GM12801 (cell line): ENCODE measurements around the gene CRYGD.

Source experiments
- CTCF ChIP-seq: IDR thresholded peaks from one replicate; pipeline ENCODE4 v1.5.1; 2011; ENCODE audit warnings: control low read depth; ENCODE audit not compliant: insufficient read length; ENCODE audit errors: extremely low read depth

CRYGD gene

DNA sequence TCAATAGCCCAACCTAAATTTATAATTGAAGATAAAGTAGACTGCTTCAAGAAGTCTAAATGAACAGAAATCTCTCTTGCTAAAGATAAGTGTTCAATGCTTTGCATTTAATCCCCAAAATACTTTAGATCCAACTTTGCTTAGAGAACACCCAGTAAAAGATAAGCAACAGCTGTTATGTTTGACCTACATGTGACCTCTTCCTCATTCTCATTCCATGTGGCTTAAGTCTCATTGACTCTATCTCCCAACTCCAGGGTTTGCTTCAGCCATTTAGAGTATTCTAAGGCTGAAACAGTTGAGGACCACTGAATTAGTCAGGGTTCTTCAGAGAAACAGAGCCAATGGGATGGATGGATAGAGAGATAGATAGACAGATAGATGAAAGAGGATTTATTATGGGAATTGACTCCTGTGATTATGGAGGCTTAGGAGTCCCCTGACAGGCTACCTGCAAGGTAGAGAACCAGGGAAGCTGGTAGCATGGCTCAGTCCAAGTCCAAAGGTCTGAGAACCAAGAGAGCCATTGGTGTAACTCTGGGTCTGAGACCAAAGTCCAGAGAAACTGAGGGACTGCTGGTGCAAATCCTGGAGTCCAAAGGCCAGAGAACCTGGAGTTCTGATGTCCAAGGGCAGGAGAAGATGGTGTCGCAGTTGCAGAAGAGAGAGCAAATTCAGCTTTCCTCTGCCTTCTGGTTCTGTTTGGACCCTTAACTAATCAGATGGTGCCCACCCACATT lies 32.1 kb downstream of the CRYGD start:
- TF ChIP-seq CTCF: no peak

GRCh38 chr2:208090420-208090819 lies 33.9 kb downstream of the CRYGD start:
- TF ChIP-seq CTCF: no peak

DNA sequence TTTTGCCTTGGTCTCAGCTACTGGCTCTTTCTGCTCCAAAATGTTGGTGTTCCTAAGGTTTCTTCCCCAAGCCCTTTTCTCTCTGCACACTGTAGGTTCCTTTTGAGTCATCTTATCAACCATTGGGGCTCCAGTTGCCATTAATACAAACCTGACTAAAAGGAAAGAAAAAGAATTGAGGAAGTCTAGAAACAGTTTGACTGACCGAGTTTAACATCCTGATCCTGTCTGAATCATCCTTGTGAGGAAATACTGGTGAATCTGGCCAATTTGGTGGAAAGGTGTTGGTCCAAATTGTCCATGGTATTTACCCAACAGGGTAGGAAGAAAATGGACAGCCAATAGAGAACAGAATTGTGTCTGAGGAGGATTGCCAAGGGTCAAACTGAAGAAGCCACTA lies 38.3 kb downstream of the CRYGD start:
- no peak for TF ChIP-seq CTCF

DNA sequence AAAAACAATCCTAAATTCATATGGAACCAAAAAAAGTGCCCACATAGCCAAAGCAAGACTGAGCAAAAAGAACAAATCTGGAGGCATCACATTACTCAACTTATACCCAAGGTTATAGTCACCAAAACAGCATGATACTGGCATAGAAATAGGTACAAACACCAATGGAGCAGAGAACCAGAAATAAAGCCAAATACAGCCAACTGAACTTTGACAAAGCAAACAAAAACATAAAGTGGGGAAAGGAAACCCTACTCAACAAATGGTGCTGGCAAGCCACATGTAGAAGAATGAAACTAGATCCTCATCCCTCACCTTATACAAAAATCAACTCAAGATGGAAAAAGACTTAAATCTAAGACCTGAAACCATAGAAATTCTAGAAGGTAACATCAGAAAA lies 40.5 kb downstream of the CRYGD start:
- no peak for TF ChIP-seq CTCF

DNA sequence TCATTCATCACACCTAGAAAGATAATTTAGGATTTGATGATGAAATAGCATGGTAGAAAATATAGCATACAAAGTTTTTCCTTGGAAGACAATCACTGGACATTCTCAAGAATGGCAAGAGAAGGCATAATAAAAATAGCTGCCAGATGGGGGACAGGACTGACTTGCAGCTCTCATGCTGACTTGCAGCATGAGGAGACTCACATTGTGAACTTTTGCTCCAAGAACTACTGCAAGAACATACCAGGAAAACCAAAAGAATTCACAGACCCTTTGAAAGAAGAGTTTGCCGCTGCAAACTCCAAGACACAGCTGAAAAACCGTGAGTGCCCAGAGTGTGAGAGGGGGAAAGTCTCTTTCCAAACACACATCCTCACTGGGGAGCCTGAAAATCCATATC lies 47.0 kb downstream of the CRYGD start:
- TF ChIP-seq CTCF: no peak

GRCh38 chr2:208074610-208075356 lies 49.5 kb downstream of the CRYGD start:
- no peak for TF ChIP-seq CTCF

GRCh38 chr2:208072250-208072892 lies 52.0 kb downstream of the CRYGD start:
- TF ChIP-seq CTCF: no peak
